ENCODE measurements around the gene BYSL. TPM values are rescaled to one million over a fixed set of nuclear protein-coding genes. Genes with fewer than 3 reads are reported as not detected.

The BYSL gene
- total and polyA plus RNA-seq, 4 donors: 5.4 to 11.6 (median 8.6) TPM

DNA sequence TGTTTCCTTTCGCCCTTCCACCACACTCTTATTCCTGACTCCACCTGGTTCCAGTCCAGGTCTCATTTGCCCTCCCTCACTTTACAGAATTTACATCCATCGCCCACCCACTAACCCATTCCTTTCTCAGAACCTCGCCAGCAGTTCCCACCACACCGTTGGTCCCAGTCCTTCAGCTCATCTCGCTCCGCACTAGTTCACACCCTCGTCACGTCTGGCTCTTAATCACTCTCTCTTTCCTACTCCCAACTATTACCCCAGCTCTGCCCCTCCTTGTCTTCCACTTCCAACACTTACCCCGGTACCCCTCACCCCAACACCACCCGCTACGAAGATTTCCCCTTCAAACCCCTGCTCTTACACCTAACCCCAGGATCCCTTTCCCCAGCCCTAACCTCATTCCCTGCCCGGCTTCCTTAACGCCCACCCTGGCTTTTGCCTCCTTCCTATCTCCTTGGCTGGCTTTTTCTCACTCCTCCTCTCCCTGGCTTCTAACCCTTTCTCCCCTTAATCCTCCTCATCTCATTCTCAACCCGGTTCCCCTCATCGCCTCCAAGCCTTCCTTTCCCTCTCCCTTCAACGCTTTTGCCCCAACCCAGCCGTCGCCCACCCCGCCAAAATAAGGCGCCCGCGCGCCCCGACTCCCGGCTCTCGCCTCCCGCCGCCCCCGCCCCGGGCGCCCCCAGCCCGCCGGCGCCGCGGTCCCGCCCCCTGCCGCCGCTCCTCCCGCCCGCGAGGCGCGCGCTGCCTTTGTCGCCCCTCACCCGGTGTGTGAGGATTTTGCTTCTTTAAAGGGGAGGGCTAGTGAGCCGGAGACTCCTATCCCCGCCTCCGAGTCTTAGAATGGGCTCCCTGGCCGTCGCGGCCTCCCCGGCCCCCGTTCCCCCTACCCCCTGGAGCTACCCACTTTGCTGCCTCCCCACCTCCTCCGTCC, 26.7 kb upstream of the BYSL start (continued):
- TF ChIP-seq, protein P1, sequence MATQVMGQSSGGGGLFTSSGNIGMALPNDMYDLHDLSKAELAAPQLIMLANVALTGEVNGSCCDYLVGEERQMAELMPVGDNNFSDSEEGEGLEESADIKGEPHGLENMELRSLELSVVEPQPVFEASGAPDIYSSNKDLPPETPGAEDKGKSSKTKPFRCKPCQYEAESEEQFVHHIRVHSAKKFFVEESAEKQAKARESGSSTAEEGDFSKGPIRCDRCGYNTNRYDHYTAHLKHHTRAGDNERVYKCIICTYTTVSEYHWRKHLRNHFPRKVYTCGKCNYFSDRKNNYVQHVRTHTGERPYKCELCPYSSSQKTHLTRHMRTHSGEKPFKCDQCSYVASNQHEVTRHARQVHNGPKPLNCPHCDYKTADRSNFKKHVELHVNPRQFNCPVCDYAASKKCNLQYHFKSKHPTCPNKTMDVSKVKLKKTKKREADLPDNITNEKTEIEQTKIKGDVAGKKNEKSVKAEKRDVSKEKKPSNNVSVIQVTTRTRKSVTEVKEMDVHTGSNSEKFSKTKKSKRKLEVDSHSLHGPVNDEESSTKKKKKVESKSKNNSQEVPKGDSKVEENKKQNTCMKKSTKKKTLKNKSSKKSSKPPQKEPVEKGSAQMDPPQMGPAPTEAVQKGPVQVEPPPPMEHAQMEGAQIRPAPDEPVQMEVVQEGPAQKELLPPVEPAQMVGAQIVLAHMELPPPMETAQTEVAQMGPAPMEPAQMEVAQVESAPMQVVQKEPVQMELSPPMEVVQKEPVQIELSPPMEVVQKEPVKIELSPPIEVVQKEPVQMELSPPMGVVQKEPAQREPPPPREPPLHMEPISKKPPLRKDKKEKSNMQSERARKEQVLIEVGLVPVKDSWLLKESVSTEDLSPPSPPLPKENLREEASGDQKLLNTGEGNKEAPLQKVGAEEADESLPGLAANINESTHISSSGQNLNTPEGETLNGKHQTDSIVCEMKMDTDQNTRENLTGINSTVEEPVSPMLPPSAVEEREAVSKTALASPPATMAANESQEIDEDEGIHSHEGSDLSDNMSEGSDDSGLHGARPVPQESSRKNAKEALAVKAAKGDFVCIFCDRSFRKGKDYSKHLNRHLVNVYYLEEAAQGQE (IDR thresholded peaks at IDR 0.05): no peak
- no peak for TF ChIP-seq JUND (IDR thresholded peaks at IDR 0.05)
- TF ChIP-seq, protein P2, sequence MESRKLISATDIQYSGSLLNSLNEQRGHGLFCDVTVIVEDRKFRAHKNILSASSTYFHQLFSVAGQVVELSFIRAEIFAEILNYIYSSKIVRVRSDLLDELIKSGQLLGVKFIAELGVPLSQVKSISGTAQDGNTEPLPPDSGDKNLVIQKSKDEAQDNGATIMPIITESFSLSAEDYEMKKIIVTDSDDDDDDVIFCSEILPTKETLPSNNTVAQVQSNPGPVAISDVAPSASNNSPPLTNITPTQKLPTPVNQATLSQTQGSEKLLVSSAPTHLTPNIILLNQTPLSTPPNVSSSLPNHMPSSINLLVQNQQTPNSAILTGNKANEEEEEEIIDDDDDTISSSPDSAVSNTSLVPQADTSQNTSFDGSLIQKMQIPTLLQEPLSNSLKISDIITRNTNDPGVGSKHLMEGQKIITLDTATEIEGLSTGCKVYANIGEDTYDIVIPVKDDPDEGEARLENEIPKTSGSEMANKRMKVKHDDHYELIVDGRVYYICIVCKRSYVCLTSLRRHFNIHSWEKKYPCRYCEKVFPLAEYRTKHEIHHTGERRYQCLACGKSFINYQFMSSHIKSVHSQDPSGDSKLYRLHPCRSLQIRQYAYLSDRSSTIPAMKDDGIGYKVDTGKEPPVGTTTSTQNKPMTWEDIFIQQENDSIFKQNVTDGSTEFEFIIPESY (IDR thresholded peaks at IDR 0.05): no peak
- TF ChIP-seq GABPA (IDR thresholded peaks at IDR 0.05 in 1 of 2, conservative IDR thresholded peaks at IDR 0.05 in 1 of 2): no peak
- TF ChIP-seq HNF4A (conservative IDR thresholded peaks at IDR 0.05): no peak
- no peak for TF ChIP-seq SP1 (IDR thresholded peaks at IDR 0.05)
- TF ChIP-seq FOXA2 (IDR thresholded peaks at IDR 0.05): no peak

DNA sequence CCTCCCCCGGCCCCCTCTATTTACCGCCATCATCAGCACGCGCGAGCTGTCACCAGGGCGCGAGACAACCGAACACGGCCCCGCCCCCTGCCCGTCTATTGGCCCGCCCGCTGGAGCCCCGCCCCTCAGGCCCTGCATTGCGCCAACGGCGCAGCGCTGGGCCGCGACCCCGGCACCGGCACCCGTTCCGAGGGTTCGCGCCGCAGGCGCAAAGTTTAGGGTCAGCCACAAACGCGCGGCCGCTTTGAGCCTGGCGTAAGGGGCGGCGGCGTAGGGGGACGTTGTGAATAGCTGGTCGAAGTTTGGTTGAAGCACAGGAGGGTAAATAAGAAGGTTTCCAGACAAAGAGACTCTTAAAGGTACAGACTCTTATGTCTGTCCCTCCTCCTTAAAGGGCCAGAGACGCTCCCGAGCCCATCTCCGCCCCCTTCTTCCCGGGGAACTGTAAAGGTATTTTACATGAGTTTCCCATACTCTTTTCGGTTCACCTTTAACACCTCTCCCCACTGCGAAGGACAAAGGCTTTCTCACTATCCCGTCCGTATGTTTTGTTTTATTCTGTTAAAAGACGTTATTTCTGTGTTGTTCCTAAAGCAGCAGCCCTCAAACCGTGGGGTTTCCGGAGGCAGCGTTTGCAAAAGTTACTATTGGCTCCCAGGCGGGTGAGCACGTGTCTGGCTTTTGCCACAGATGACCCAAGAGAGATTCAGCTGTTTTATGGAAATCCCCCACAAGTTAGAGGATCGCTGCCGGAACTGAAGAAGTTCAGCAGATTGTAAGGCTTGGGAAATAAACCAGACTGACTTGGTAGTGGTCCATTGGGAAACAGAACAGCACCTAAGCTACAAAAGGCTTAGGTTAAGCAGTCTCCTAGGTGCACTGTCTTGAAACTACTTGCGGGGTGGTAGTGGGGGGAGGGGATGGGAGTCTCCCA, 25.7 kb upstream of the BYSL start, which contains the start of gene USP49:
TSS of gene USP49 (minus strand) at position 76 of the 934 bp plus-strand sequence. CDS start 88,392 bp downstream, outside the sequence.
- Histone ChIP-seq H3K9ac (ENCODE audit: low read depth in 1 of 2, low read length in 2 of 2) (peak within 1 kb of the TSS in 1 of 2 donors; percentile 69), H3K4me3 (ENCODE audit: low read depth in 1 of 3, low read length in 3 of 3) (peak within 1 kb of the TSS; percentile 77 to 97 (median 85)), H3K36me3 (ENCODE audit: control insufficient read depth in 4 of 4, insufficient read depth in 3 of 4, low read depth in 1 of 4, low read length in 3 of 4) (peaks cover 0 to 5% (median 3%) of the 10 kb centered on the region in 4 donors), H3K27ac (ENCODE audit: low read depth in 1 of 2, low read length in 2 of 2) (peak within 1 kb of the TSS; percentile 73 to 82), H3K4me1 (ENCODE audit: control insufficient read depth in 4 of 4, insufficient read depth in 4 of 4, low read length in 3 of 4) (peaks cover 0 to 19% (median 6%) of the 10 kb centered on the region in 4 donors), H3K9me3 (ENCODE audit: control insufficient read depth in 4 of 4, low read length in 3 of 4) (no peaks in the 10 kb centered on the region), H3K27me3 (ENCODE audit: control insufficient read depth in 4 of 4, insufficient read depth in 4 of 4, low read length in 3 of 4) (no peaks in the 10 kb centered on the region)
- under 1% methylated on average over 55 of the region's 55 CpGs for WGBS
- DNase-seq (ENCODE audit: low spot score): peak; percentile 95
- no peak for TF ChIP-seq TAF1 (conservative IDR thresholded peaks at IDR 0.05)
- TF ChIP-seq, protein P2 (IDR thresholded peaks at IDR 0.05): no peak
- TF ChIP-seq, protein P1 (IDR thresholded peaks at IDR 0.05): no peak
- TF ChIP-seq, protein P3, sequence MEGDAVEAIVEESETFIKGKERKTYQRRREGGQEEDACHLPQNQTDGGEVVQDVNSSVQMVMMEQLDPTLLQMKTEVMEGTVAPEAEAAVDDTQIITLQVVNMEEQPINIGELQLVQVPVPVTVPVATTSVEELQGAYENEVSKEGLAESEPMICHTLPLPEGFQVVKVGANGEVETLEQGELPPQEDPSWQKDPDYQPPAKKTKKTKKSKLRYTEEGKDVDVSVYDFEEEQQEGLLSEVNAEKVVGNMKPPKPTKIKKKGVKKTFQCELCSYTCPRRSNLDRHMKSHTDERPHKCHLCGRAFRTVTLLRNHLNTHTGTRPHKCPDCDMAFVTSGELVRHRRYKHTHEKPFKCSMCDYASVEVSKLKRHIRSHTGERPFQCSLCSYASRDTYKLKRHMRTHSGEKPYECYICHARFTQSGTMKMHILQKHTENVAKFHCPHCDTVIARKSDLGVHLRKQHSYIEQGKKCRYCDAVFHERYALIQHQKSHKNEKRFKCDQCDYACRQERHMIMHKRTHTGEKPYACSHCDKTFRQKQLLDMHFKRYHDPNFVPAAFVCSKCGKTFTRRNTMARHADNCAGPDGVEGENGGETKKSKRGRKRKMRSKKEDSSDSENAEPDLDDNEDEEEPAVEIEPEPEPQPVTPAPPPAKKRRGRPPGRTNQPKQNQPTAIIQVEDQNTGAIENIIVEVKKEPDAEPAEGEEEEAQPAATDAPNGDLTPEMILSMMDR (IDR thresholded peaks at IDR 0.05; ENCODE audit: low read depth, low read length, missing input control): no peak
- no peak for TF ChIP-seq JUND (IDR thresholded peaks at IDR 0.05)
- TF ChIP-seq, protein P4, sequence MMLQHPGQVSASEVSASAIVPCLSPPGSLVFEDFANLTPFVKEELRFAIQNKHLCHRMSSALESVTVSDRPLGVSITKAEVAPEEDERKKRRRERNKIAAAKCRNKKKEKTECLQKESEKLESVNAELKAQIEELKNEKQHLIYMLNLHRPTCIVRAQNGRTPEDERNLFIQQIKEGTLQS (IDR thresholded peaks at IDR 0.05): no peak
- no peak for TF ChIP-seq YY1 (IDR thresholded peaks at IDR 0.05)
- TF ChIP-seq RAD21 (IDR thresholded peaks at IDR 0.05): no peak
- TF ChIP-seq, protein P5, sequence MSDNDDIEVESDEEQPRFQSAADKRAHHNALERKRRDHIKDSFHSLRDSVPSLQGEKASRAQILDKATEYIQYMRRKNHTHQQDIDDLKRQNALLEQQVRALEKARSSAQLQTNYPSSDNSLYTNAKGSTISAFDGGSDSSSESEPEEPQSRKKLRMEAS (IDR thresholded peaks at IDR 0.05): peak; percentile 85
- TF ChIP-seq NR2F2 (IDR thresholded peaks at IDR 0.05): peak; percentile 50
- peak; percentile 48 for TF ChIP-seq SP1 (IDR thresholded peaks at IDR 0.05)
- TF ChIP-seq HNF4G (IDR thresholded peaks at IDR 0.05): no peak
- TF ChIP-seq RXRA (IDR thresholded peaks at IDR 0.05): peak; percentile 25 to 28
- TF ChIP-seq HNF4A (conservative IDR thresholded peaks at IDR 0.05): peak; percentile 4 to 26
- TF ChIP-seq FOXA1 (IDR thresholded peaks at IDR 0.05): no peak

Measured in liver (tissue), 9 donors.